K562 (cell line): ENCODE data around the gene C17orf78. TPM values are rescaled to one million over a fixed set of nuclear protein-coding genes. Genes with fewer than 3 reads are reported as not detected.

Experiments used
- CHCHD3 ChIP-seq: fragments of 250-450 bp; sonication (Bioruptor Pico); IDR thresholded peaks from 2 replicates; pipeline ENCODE4 v2.1.2; 2022; ENCODE audit warnings: mild to moderate bottlenecking
- EHMT2 ChIP-seq: fragments of 450-650 bp; IDR thresholded peaks from 2 replicates; pipeline ENCODE4 v1.6.1; 2018; ENCODE audit warnings: antibody characterized with exemption
- ETS2 ChIP-seq: IDR thresholded peaks from 2 replicates; pipeline ENCODE4 v1.6.1; 2016; ENCODE audit warnings: borderline replicate concordance, missing genetic modification characterization, mild to moderate bottlenecking, moderate library complexity, missing compliant biosample characterization; ENCODE audit not compliant: poor library complexity, severe bottlenecking
- GATAD2A ChIP-seq: fragments of 450-650 bp; IDR thresholded peaks from 2 replicates; pipeline ENCODE4 v1.6.1; 2017
- KDM1A ChIP-seq, 2 experiments: fragments of 450-650 bp; IDR thresholded peaks; 2 replicates each; pipeline ENCODE4 v1.6.1; 2016; ENCODE audit warnings: mild to moderate bottlenecking in 2 of 2
- MIER1 ChIP-seq: fragments of 450-650 bp; IDR thresholded peaks from 2 replicates; pipeline ENCODE4 v1.6.1; 2016; ENCODE audit warnings: antibody characterized with exemption, mild to moderate bottlenecking, low read depth
- MTF1 ChIP-seq: fragments of 250-450 bp; sonication (Bioruptor Pico); IDR thresholded peaks from 2 replicates; pipeline ENCODE4 v1.9.0; 2021; ENCODE audit warnings: moderate library complexity, mild to moderate bottlenecking, inconsistent platforms, borderline replicate concordance
- PHF8 ChIP-seq: fragments of 200-600 bp; sonication (generic); IDR thresholded peaks from 2 replicates; pipeline ENCODE4 v1.6.1; 2012; ENCODE audit warnings: mixed run types, mild to moderate bottlenecking, inconsistent platforms, low read length, moderate library complexity, borderline replicate concordance
- PHTF2 ChIP-seq: fragments of 250-450 bp; sonication (Bioruptor Pico); IDR thresholded peaks from 2 replicates; pipeline ENCODE4 v1.5.0; 2021; ENCODE audit warnings: mild to moderate bottlenecking
- SMAD1 ChIP-seq: fragments of 150-350 bp; IDR thresholded peaks from 2 replicates; pipeline ENCODE4 v1.6.1; 2014; ENCODE audit warnings: low read length, low read depth; ENCODE audit not compliant: partially characterized antibody
- SRF ChIP-seq, 2 experiments: fragments of 250-450, 450-650 bp in 1 of 2; sonication (Bioruptor Pico) in 1 of 2; sonication (generic) in 1 of 2; formaldehyde crosslinking; IDR thresholded peaks; 2 replicates each; pipeline versions ENCODE4 v1.5.0 to v1.5.1; 2020 to 2022; ENCODE audit warnings: mild to moderate bottlenecking in 1 of 2, missing genetic modification reagents in 1 of 2
- ZKSCAN8 ChIP-seq: fragments of 200-800 bp; sonication (Bioruptor generic); IDR thresholded peaks from 2 replicates; pipeline ENCODE4 v1.6.1; 2016; ENCODE audit warnings: missing genetic modification characterization, missing compliant biosample characterization
- ZNF174 ChIP-seq: fragments of 250-450 bp; sonication (Bioruptor Pico); IDR thresholded peaks from 2 replicates; pipeline ENCODE4 v1.4.0; 2020; ENCODE audit warnings: mild to moderate bottlenecking
- ZNF444 ChIP-seq: fragments of 250-450 bp; sonication (Bioruptor Pico); IDR thresholded peaks from 2 replicates; pipeline ENCODE4 v1.4.0; 2020; ENCODE audit warnings: mild to moderate bottlenecking, moderate library complexity
- ZNF583 ChIP-seq: fragments of 250-450 bp; sonication (Bioruptor Pico); IDR thresholded peaks from 2 replicates; pipeline ENCODE4 v1.4.0; 2020
- polyA plus RNA-seq, 8 experiments: library from polyadenylated mRNA; depleted of rRNA in 4 of 8; stranded (reverse) in 5 of 8; unstranded in 3 of 8; fragments of >200 nt; fragmentation: Nextera tagmentation in 2 of 8; fragmentation: Illumina TruSeq in 1 of 8; extraction: Ambion mirVana in 2 of 8; extraction: Trizol in 1 of 8; gene quantifications; 2 replicates each; pipeline versions ENCODE4 v1.2.1 to v1.2.3, GENCODE V29; 2011 to 2014; ENCODE audit warnings: inconsistent platforms in 1 of 8, missing spikeins in 1 of 8
- total RNA-seq, 7 experiments: library from RNA; depleted of rRNA in 6 of 7; stranded (reverse); fragments of >200 nt in 6 of 7; fragmentation: Illumina TruSeq in 2 of 7; extraction: Trizol in 2 of 7; gene quantifications; 2 replicates each; pipeline versions ENCODE4 v1.2.1 to v1.2.3, GENCODE V29; 2011 to 2021; ENCODE audit warnings: low replicate concordance in 1 of 7
- TF ChIP-seq, protein P1 (sequence below): fragments of 250-450 bp; sonication (Bioruptor Pico); IDR thresholded peaks from 2 replicates; pipeline ENCODE4 v1.5.0; 2021; ENCODE audit warnings: mild to moderate bottlenecking, borderline replicate concordance
- TF ChIP-seq, protein P2 (sequence below): sonication (generic); formaldehyde crosslinking; IDR thresholded peaks from 2 replicates; pipeline ENCODE4 v1.8.0; 2022; ENCODE audit warnings: mild to moderate bottlenecking, missing genetic modification reagents
- TF ChIP-seq, protein P3 (sequence below), 2 experiments: fragments of 450-650 bp in 1 of 2; IDR thresholded peaks; 2 replicates each; pipeline ENCODE4 v1.6.1; 2011 to 2017; ENCODE audit warnings: low read depth in 2 of 2, antibody characterized with exemption in 1 of 2, borderline replicate concordance in 1 of 2, low read length in 1 of 2, mild to moderate bottlenecking in 1 of 2, mixed read lengths in 1 of 2; ENCODE audit not compliant: control insufficient read depth in 1 of 2

The C17orf78 gene
- total and polyA plus RNA-seq, 9 of the 15 experiments (the other 6 are each of a cell fraction or from before 2014, with no cell fraction given): not detected

- TF ChIP-seq, protein P1, sequence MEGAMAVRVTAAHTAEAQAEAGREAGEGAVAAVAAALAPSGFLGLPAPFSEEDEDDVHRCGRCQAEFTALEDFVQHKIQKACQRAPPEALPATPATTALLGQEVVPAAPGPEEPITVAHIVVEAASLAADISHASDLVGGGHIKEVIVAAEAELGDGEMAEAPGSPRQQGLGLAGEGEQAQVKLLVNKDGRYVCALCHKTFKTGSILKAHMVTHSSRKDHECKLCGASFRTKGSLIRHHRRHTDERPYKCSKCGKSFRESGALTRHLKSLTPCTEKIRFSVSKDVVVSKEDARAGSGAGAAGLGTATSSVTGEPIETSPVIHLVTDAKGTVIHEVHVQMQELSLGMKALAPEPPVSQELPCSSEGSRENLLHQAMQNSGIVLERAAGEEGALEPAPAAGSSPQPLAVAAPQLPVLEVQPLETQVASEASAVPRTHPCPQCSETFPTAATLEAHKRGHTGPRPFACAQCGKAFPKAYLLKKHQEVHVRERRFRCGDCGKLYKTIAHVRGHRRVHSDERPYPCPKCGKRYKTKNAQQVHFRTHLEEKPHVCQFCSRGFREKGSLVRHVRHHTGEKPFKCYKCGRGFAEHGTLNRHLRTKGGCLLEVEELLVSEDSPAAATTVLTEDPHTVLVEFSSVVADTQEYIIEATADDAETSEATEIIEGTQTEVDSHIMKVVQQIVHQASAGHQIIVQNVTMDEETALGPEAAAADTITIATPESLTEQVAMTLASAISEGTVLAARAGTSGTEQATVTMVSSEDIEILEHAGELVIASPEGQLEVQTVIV: no peak
- TF ChIP-seq GATAD2A (peak; percentile 36; the same call in 1 of the 2 replicates), ZNF444 (no peak), CHCHD3 (CRISPR knock-in tag) (no peak), SRF (CRISPR knock-in tag; IDR thresholded peaks at IDR 0.05) (peak in 1 of 2 experiments; percentile 13; a peak in 1 of 4 replicates), KDM1A (IDR thresholded peaks at IDR 0.05) (no peak), ETS2 (tag) (no peak), EHMT2 (no peak), SMAD1 (peak; percentile 58), MIER1 (no peak), PHF8 (peak; percentile 80), PHTF2 (CRISPR knock-in tag) (no peak), MTF1 (CRISPR knock-in tag) (no peak), ZNF583 (CRISPR knock-in tag) (no peak), ZNF174 (CRISPR knock-in tag) (no peak), ZKSCAN8 (CRISPR knock-in tag) (0 out of 2 replicates have a peak, but pooled peaks have one; percentile 24)
- TF ChIP-seq, protein P2, sequence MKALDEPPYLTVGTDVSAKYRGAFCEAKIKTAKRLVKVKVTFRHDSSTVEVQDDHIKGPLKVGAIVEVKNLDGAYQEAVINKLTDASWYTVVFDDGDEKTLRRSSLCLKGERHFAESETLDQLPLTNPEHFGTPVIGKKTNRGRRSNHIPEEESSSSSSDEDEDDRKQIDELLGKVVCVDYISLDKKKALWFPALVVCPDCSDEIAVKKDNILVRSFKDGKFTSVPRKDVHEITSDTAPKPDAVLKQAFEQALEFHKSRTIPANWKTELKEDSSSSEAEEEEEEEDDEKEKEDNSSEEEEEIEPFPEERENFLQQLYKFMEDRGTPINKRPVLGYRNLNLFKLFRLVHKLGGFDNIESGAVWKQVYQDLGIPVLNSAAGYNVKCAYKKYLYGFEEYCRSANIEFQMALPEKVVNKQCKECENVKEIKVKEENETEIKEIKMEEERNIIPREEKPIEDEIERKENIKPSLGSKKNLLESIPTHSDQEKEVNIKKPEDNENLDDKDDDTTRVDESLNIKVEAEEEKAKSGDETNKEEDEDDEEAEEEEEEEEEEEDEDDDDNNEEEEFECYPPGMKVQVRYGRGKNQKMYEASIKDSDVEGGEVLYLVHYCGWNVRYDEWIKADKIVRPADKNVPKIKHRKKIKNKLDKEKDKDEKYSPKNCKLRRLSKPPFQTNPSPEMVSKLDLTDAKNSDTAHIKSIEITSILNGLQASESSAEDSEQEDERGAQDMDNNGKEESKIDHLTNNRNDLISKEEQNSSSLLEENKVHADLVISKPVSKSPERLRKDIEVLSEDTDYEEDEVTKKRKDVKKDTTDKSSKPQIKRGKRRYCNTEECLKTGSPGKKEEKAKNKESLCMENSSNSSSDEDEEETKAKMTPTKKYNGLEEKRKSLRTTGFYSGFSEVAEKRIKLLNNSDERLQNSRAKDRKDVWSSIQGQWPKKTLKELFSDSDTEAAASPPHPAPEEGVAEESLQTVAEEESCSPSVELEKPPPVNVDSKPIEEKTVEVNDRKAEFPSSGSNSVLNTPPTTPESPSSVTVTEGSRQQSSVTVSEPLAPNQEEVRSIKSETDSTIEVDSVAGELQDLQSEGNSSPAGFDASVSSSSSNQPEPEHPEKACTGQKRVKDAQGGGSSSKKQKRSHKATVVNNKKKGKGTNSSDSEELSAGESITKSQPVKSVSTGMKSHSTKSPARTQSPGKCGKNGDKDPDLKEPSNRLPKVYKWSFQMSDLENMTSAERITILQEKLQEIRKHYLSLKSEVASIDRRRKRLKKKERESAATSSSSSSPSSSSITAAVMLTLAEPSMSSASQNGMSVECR (CRISPR knock-in tag): no peak
- TF ChIP-seq, protein P3, sequence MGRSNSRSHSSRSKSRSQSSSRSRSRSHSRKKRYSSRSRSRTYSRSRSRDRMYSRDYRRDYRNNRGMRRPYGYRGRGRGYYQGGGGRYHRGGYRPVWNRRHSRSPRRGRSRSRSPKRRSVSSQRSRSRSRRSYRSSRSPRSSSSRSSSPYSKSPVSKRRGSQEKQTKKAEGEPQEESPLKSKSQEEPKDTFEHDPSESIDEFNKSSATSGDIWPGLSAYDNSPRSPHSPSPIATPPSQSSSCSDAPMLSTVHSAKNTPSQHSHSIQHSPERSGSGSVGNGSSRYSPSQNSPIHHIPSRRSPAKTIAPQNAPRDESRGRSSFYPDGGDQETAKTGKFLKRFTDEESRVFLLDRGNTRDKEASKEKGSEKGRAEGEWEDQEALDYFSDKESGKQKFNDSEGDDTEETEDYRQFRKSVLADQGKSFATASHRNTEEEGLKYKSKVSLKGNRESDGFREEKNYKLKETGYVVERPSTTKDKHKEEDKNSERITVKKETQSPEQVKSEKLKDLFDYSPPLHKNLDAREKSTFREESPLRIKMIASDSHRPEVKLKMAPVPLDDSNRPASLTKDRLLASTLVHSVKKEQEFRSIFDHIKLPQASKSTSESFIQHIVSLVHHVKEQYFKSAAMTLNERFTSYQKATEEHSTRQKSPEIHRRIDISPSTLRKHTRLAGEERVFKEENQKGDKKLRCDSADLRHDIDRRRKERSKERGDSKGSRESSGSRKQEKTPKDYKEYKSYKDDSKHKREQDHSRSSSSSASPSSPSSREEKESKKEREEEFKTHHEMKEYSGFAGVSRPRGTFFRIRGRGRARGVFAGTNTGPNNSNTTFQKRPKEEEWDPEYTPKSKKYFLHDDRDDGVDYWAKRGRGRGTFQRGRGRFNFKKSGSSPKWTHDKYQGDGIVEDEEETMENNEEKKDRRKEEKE (IDR thresholded peaks at IDR 0.05; ENCODE audit: borderline replicate concordance in 1 of 2, control insufficient read depth in 1 of 2, low read depth in 2 of 2, low read length in 1 of 2): no peak
These were observed 31.1 kb downstream of the C17orf78 start, which contains the start of the genes ACACA and TADA2A (continued) for GRCh38 chr17:37406635-37407461.
